ENCODE measurements around the gene COMMD8. TPM values are rescaled to one million over a fixed set of nuclear protein-coding genes. Genes with fewer than 3 reads are reported as not detected.

Gene COMMD8
- polyA plus RNA-seq, 1 donor (not counting 4 experiments of a cell fraction or from before 2014, with no cell fraction given): 38.6 TPM

- TF ChIP-seq, protein P1, sequence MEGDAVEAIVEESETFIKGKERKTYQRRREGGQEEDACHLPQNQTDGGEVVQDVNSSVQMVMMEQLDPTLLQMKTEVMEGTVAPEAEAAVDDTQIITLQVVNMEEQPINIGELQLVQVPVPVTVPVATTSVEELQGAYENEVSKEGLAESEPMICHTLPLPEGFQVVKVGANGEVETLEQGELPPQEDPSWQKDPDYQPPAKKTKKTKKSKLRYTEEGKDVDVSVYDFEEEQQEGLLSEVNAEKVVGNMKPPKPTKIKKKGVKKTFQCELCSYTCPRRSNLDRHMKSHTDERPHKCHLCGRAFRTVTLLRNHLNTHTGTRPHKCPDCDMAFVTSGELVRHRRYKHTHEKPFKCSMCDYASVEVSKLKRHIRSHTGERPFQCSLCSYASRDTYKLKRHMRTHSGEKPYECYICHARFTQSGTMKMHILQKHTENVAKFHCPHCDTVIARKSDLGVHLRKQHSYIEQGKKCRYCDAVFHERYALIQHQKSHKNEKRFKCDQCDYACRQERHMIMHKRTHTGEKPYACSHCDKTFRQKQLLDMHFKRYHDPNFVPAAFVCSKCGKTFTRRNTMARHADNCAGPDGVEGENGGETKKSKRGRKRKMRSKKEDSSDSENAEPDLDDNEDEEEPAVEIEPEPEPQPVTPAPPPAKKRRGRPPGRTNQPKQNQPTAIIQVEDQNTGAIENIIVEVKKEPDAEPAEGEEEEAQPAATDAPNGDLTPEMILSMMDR (optimal IDR thresholded peaks at IDR 0.05 in 1 of 3, IDR thresholded peaks at IDR 0.05 in 1 of 3, conservative IDR thresholded peaks at IDR 0.05 in 1 of 3; ENCODE audit: extremely low read depth in 1 of 3, insufficient read depth in 2 of 3, low read length in 3 of 3): no peak
- no peak for TF ChIP-seq EZH2 (IDR thresholded peaks at IDR 0.05; ENCODE audit: low read length)
- Histone ChIP-seq H4K20me1 (ENCODE audit: control insufficient read depth, extremely low read depth, insufficient read depth, low read length) (no peaks in the 10 kb centered on the region), H3K79me2 (ENCODE audit: control insufficient read depth, insufficient read depth, low read length) (peaks cover 25% of the 10 kb centered on the region), H3K4me3 (ENCODE audit: control insufficient read depth in 2 of 3, extremely low read depth in 1 of 3, insufficient read depth in 2 of 3, low read depth in 1 of 3, low read length in 3 of 3) (no peak overlapping the region), H3K27ac (ENCODE audit: control insufficient read depth, insufficient read depth, low read length) (no peak overlapping the region), H3K9ac (ENCODE audit: control insufficient read depth, extremely low read depth, insufficient read depth, low read length) (no peak overlapping the region), H3K9me3 (ENCODE audit: control insufficient read depth, low read depth, low read length) (no peaks in the 10 kb centered on the region), H2AFZ (ENCODE audit: control insufficient read depth, low read length) (no peak overlapping the region), H3K4me1 (ENCODE audit: control insufficient read depth, extremely low read depth, insufficient read depth, low read length) (peaks cover 8% of the 10 kb centered on the region), H3K9me1 (ENCODE audit: control insufficient read depth, extremely low read depth, insufficient read depth, low read length) (no peaks in the 10 kb centered on the region), H3K27me3 (ENCODE audit: control insufficient read depth, extremely low read depth, insufficient read depth, low read length) (no peaks in the 10 kb centered on the region), H3K4me2 (ENCODE audit: control insufficient read depth, extremely low read depth, insufficient read depth, low read depth, low read length) (no peak overlapping the region), H3K36me3 (ENCODE audit: control insufficient read depth in 2 of 2, extremely low read depth in 1 of 2, insufficient read depth in 2 of 2, low read length in 2 of 2) (peaks cover 0 to 1% of the 10 kb centered on the region in 2 experiments)
- DNase-seq (ENCODE audit: low read depth, low spot score) (no peak), FAIRE-seq (no peak)
- dilution Hi-C loops (cut with MboI; ENCODE audit: extremely low pct_ligation_motif_present, low sequenced_read_pairs): no loop called here
Measured at GRCh38 chr4:47505666-47506065, 42.2 kb upstream of the COMMD8 start.

DNA sequence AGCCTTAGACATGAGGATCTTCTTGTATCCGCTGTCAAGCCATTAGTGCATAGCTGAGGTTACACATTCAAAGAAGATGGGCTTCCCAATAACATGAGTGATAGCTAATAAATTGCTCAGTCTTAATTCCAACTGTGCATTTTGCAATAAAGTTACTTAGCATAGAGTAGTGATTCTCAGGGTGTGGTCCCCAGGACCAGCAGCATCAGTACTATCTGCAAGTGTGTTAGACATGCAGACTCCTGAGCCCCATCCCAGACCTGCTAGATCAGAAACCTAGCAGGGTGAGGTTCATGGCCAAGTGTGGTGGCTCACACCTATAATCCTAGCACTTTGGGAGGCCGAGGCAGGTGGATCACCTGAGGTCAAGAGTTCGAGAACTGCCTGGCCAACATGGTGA is 41.6 kb upstream of the COMMD8 start:
- TF ChIP-seq, protein P1 (optimal IDR thresholded peaks at IDR 0.05 in 1 of 3, IDR thresholded peaks at IDR 0.05 in 1 of 3, conservative IDR thresholded peaks at IDR 0.05 in 1 of 3; ENCODE audit: extremely low read depth in 1 of 3, insufficient read depth in 2 of 3, low read length in 3 of 3): no peak
- no peak for TF ChIP-seq EZH2 (IDR thresholded peaks at IDR 0.05; ENCODE audit: low read length)

More for the DNA sequence above, 41.6 kb upstream of the COMMD8 start:
- DNase-seq (ENCODE audit: low read depth, low spot score): no peak
- Histone ChIP-seq H3K4me3 (ENCODE audit: control insufficient read depth in 2 of 3, extremely low read depth in 1 of 3, insufficient read depth in 2 of 3, low read depth in 1 of 3, low read length in 3 of 3) (no peak overlapping the region), H3K4me1 (ENCODE audit: control insufficient read depth, extremely low read depth, insufficient read depth, low read length) (peaks cover 3% of the 10 kb centered on the region), H3K36me3 (ENCODE audit: control insufficient read depth in 2 of 2, extremely low read depth in 1 of 2, insufficient read depth in 2 of 2, low read length in 2 of 2) (peaks cover 0 to 1% of the 10 kb centered on the region in 2 experiments), H2AFZ (ENCODE audit: control insufficient read depth, low read length) (no peak overlapping the region), H3K4me2 (ENCODE audit: control insufficient read depth, extremely low read depth, insufficient read depth, low read depth, low read length) (no peak overlapping the region), H4K20me1 (ENCODE audit: control insufficient read depth, extremely low read depth, insufficient read depth, low read length) (no peaks in the 10 kb centered on the region), H3K27me3 (ENCODE audit: control insufficient read depth, extremely low read depth, insufficient read depth, low read length) (no peaks in the 10 kb centered on the region), H3K9me3 (ENCODE audit: control insufficient read depth, low read depth, low read length) (no peaks in the 10 kb centered on the region), H3K9me1 (ENCODE audit: control insufficient read depth, extremely low read depth, insufficient read depth, low read length) (no peaks in the 10 kb centered on the region), H3K9ac (ENCODE audit: control insufficient read depth, extremely low read depth, insufficient read depth, low read length) (no peak overlapping the region), H3K79me2 (ENCODE audit: control insufficient read depth, insufficient read depth, low read length) (peaks cover 27% of the 10 kb centered on the region), H3K27ac (ENCODE audit: control insufficient read depth, insufficient read depth, low read length) (no peak overlapping the region)
- dilution Hi-C loops (cut with MboI; ENCODE audit: extremely low pct_ligation_motif_present, low sequenced_read_pairs): no loop called here
- no peak for FAIRE-seq

Measured in keratinocyte (primary cell).